GM23248 (cell line): ENCODE results near the gene RARG. TPM values are rescaled to one million over a fixed set of nuclear protein-coding genes. Genes with fewer than 3 reads are reported as not detected.

Experiments used
- DNase-seq: peaks from one replicate; pipeline ENCODE4 v3.0.0-alpha.2; 2015
- H2AFZ ChIP-seq: fragments of 200-600 bp; sonication (generic); 2 replicates; pipeline ENCODE4 v1.6.1; 2016; ENCODE audit warnings: antibody characterized with exemption
- H3F3A ChIP-seq: fragments of 200-600 bp; sonication (generic); 2 replicates; pipeline ENCODE4 v1.6.1; 2016; ENCODE audit warnings: mild to moderate bottlenecking, antibody characterized with exemption, mixed run types; ENCODE audit not compliant: insufficient read depth
- H3K27ac ChIP-seq: fragments of 200-600 bp; sonication (generic); 2 replicates; pipeline ENCODE4 v1.5.1; 2016; ENCODE audit warnings: mild to moderate bottlenecking
- H3K27me3 ChIP-seq: fragments of 200-600 bp; sonication (generic); replicated peaks from 2 replicates; pipeline ENCODE4 v1.6.1; 2016; ENCODE audit warnings: mild to moderate bottlenecking; ENCODE audit not compliant: insufficient read depth
- H3K36me3 ChIP-seq: fragments of 200-600 bp; sonication (generic); 2 replicates; pipeline ENCODE4 v1.6.1; 2016; ENCODE audit warnings: low read depth, mild to moderate bottlenecking
- H3K4me1 ChIP-seq: fragments of 200-600 bp; sonication (generic); 2 replicates; pipeline ENCODE4 v1.6.1; 2016; ENCODE audit warnings: mild to moderate bottlenecking; ENCODE audit not compliant: insufficient read depth
- H3K4me2 ChIP-seq: fragments of 200-600 bp; sonication (generic); one replicate; pipeline ENCODE4 v1.6.1; 2016; ENCODE audit warnings: mild to moderate bottlenecking; ENCODE audit not compliant: unreplicated experiment
- H3K4me3 ChIP-seq: fragments of 200-600 bp; sonication (generic); 2 replicates; pipeline ENCODE4 v1.5.1; 2016; ENCODE audit warnings: mild to moderate bottlenecking
- H3K79me2 ChIP-seq: fragments of 200-600 bp; sonication (generic); 2 replicates; pipeline ENCODE4 v1.6.1; 2016; ENCODE audit warnings: mild to moderate bottlenecking; ENCODE audit not compliant: insufficient read depth
- H3K9ac ChIP-seq: fragments of 200-600 bp; sonication (generic); 2 replicates; pipeline ENCODE4 v1.6.1; 2016; ENCODE audit warnings: mild to moderate bottlenecking
- H3K9me2 ChIP-seq: fragments of 200-600 bp; sonication (generic); 2 replicates; pipeline ENCODE4 v1.6.1; 2016; ENCODE audit warnings: mixed run types, mild to moderate bottlenecking, moderate library complexity; ENCODE audit not compliant: insufficient read depth
- H3K9me3 ChIP-seq: fragments of 200-600 bp; sonication (generic); one replicate; pipeline ENCODE4 v1.6.1; 2017; ENCODE audit warnings: low read depth
- H4K20me1 ChIP-seq: fragments of 200-600 bp; sonication (generic); 2 replicates; pipeline ENCODE4 v1.6.0; 2016; ENCODE audit not compliant: insufficient read depth
- EZH2 ChIP-seq: fragments of 200-600 bp; sonication (generic); IDR thresholded peaks from 2 replicates; pipeline ENCODE4 v1.6.1; 2018; ENCODE audit warnings: antibody characterized with exemption, mild to moderate bottlenecking; ENCODE audit not compliant: insufficient read depth, poor library complexity, severe bottlenecking
- EZH2phosphoT487 ChIP-seq: fragments of 200-600 bp; sonication (generic); IDR thresholded peaks from 2 replicates; pipeline ENCODE4 v1.6.1; 2018; ENCODE audit warnings: antibody characterized with exemption, moderate library complexity, mild to moderate bottlenecking, low read depth; ENCODE audit not compliant: insufficient read depth
- WGBS, 2 experiments: methylation state at CpG; one replicate each; pipeline ENCODE4 v1.1.6; 2015 to 2017; ENCODE audit warnings: low lambda C conversion rate in 2 of 2, low coverage in 1 of 2; ENCODE audit errors: missing lambda C conversion rate in 2 of 2; 5-methylcytosine and 5-hydroxymethylcytosine counted together
- in situ Hi-C: fragments of 300-500 bp; cut with MboI; formaldehyde crosslinking; loops from 2 replicates; pipeline ENCODE4 v1.15.0; 2020
- polyA plus RNA-seq: library from polyadenylated mRNA; unstranded; fragments of >200 nt; fragmentation: Nextera tagmentation; extraction: Ambion mirVana; gene quantifications from 2 replicates; pipeline ENCODE4 v1.2.1, GENCODE V29; 2016
- total RNA-seq: library from RNA; depleted of rRNA; stranded (reverse); fragments of >200 nt; shearing (Covaris generic); gene quantifications from 2 replicates; pipeline ENCODE4 v1.2.3, GENCODE V29; 2014

Gene RARG
- total and polyA plus RNA-seq, 2 experiments from 2014 or later = 75.3 to 116 TPM

DNA sequence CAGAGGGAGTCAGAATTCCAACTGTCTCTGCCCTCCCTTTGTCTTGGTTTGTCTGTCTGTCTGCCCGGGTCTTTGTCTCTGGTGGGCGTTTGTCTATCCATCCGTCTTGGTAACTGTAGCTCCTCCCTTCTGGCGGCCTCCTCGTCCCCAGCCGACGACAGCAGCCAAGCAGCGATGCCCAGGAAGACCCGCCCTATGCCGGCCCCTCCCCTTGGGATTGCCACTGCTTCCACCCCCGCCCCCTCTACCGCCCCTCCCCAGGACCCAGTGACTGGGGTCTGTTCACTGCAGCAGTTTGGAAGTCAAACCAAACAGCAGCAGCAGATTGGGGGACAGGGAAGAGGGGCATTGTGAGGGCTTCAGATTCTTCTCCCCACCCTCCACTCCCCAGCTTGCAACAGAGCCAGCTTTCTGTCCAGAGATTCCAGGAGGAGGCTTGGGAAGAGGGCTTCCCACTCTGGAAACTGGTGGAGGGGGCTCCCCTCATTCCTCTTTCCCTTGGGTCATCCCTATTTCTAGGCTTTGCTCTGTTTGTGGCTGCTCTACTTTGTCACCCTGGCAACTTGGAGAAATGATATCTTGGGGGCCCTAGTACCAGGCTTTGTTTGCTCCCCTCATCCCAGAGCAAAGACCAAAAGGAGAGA, 2.4 kb upstream of the RARG start:
- Histone ChIP-seq H3K9me2 (no peaks in the 10 kb centered on the region), H3K4me3 (peak overlapping the region; percentile 65), H3K79me2 (peaks cover 15% of the 10 kb centered on the region), H3K36me3 (no peaks in the 10 kb centered on the region), H3K4me2 (peak overlapping the region; percentile 77), H2AFZ (peak overlapping the region; percentile 55), H3K27ac (peak overlapping the region; percentile 70), H3K9ac (peak overlapping the region; percentile 6; the same call in 1 of the 2 replicates), H3K27me3 (no peaks in the 10 kb centered on the region), H3F3A (peaks cover 4% of the 10 kb centered on the region; the same call in 1 of the 2 replicates), H3K4me1 (peaks cover 27% of the 10 kb centered on the region), H3K9me3 (no peaks in the 10 kb centered on the region), H4K20me1 (no peaks in the 10 kb centered on the region)
- in situ Hi-C loops = no loop called here
- TF ChIP-seq EZH2 = no peak
- no peak for TF ChIP-seq EZH2phosphoT487
- DNase-seq = peak; percentile 31
- WGBS, 2 experiments = 5 to 6% methylated on average over 2 to 12 of the region's 12 CpGs

DNA sequence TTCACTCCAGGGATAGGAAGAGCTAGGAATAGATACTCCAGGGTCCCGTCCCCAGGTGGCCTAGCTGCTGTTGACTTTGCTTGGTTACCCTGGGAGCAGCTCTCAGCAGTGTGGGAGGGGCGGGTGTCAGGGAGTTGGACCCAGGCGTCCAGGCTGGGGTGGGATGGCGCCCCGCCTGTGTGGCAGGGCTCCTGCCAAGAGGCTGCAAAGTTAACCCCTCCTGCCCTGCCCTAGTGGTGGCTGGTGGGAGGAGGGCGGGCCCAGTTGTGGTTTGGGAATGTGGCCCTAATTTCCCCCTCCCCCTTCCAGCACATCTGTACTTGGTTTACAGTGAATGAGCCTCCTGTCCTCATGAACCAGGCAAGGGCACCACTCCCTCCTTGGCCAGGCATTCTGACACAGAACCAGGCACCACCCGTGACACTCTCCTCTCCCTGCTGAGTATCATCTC, 1.7 kb upstream of the RARG start:
- H2AFZ ChIP-seq = peak overlapping the region; percentile 55
- no peaks in the 10 kb centered on the region for H3K36me3 ChIP-seq
- H3K4me3 ChIP-seq = peak overlapping the region; percentile 65
- peaks cover 15% of the 10 kb centered on the region for H3K79me2 ChIP-seq
- H3K9me2 ChIP-seq = no peaks in the 10 kb centered on the region
- H3K27me3 ChIP-seq = no peaks in the 10 kb centered on the region
- H4K20me1 ChIP-seq = no peaks in the 10 kb centered on the region
- TF ChIP-seq EZH2phosphoT487 (no peak), EZH2 (no peak)
- H3K4me1 ChIP-seq = peaks cover 27% of the 10 kb centered on the region
- DNase-seq = peak; percentile 57
- peak overlapping the region; percentile 77 for H3K4me2 ChIP-seq
- H3K9me3 ChIP-seq = no peaks in the 10 kb centered on the region
- H3K27ac ChIP-seq = peak overlapping the region; percentile 70
- WGBS, 2 experiments = 6 to 7% methylated on average over 6 to 7 of the region's 7 CpGs
- in situ Hi-C loops = no loop called here
- peaks cover 4% of the 10 kb centered on the region; the same call in 1 of the 2 replicates for H3F3A ChIP-seq
- peak overlapping the region; percentile 69; the same call in 1 of the 2 replicates for H3K9ac ChIP-seq

DNA sequence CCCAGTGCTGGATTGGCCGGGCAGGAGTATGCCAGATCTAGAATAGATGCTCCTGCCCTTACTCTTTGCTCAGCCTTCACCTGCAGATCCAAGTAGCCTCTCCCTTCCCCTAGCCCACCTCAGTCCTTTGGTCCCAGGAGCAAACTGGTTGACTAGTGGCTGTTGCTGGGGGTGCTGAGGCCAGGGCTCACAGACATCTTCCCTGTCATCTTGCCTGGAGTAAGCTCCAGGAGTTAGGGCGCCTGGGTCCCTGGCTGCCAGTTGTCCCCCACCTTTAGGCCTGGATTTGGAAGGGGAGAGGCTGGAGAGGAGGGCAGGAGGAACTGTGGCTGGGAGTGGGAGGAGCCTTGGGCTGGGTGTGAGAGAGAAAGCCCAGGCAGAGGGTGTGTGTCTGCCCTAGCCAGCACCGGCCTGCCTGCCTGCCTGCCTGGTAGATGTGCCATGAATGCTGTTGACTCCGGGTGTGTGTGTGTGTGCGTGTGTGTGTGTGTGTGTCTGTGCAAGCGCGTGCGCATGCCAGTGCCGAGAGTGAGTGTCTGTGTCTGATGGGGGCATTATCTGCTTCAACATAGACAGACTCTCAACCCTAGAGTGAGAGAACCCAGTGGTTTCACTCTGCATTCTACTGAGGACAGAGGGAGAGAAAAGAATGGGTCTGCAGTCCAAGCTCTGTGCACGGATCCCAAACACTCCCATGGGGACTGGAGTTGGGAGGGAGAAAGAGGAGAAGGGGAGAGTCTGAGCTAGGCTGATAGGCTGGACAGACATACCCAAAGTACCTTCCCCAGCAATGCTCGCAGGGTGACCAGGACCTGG, 845 bp upstream of the RARG start:
- peak overlapping the region; percentile 77 for H3K4me2 ChIP-seq
- no peaks in the 10 kb centered on the region for H3K9me3 ChIP-seq
- H2AFZ ChIP-seq = peak overlapping the region; percentile 23
- H3K36me3 ChIP-seq = no peaks in the 10 kb centered on the region
- in situ Hi-C loops = no loop called here
- no peak for TF ChIP-seq EZH2
- no peak for TF ChIP-seq EZH2phosphoT487
- peak; percentile 78 for DNase-seq
- H3F3A ChIP-seq = peaks cover 4% of the 10 kb centered on the region; the same call in 1 of the 2 replicates
- H3K9ac ChIP-seq = peak overlapping the region; percentile 69
- H4K20me1 ChIP-seq = no peaks in the 10 kb centered on the region
- H3K4me1 ChIP-seq = peaks cover 27% of the 10 kb centered on the region
- 0 to 2% methylated on average over 11 of the region's 11 CpGs for WGBS, 2 experiments
- H3K4me3 ChIP-seq = peak overlapping the region; percentile 65
- H3K27ac ChIP-seq = peak overlapping the region; percentile 70
- no peaks in the 10 kb centered on the region for H3K27me3 ChIP-seq
- H3K79me2 ChIP-seq = peaks cover 15% of the 10 kb centered on the region
- H3K9me2 ChIP-seq = no peaks in the 10 kb centered on the region

DNA sequence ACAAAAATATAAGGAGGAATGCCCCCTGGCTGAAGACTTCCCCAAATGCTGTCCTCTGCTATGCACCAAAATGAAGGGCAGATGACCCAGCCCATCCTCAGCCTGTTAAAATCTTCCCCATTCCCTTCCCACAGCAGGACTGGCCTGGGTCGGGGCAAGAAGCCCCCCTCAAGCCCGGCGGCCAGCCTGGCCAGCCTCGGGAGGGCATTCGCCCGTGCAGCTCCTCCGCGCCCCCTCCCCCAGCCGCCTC, 413 bp downstream of the RARG start:
- no peak for TF ChIP-seq EZH2phosphoT487
- no peak for TF ChIP-seq EZH2
- Histone ChIP-seq H3K27me3 (no peaks in the 10 kb centered on the region), H3F3A (peaks cover 4% of the 10 kb centered on the region; the same call in 1 of the 2 replicates), H4K20me1 (no peaks in the 10 kb centered on the region), H3K4me3 (peak overlapping the region; percentile 74), H3K9me3 (no peaks in the 10 kb centered on the region), H3K9me2 (no peaks in the 10 kb centered on the region), H2AFZ (peak overlapping the region; percentile 35), H3K36me3 (no peaks in the 10 kb centered on the region), H3K27ac (peak overlapping the region; percentile 36), H3K79me2 (peaks cover 15% of the 10 kb centered on the region), H3K4me1 (peaks cover 27% of the 10 kb centered on the region), H3K4me2 (peak overlapping the region; percentile 75), H3K9ac (peak overlapping the region; percentile 77)
- in situ Hi-C loops = no loop called here
- DNase-seq = no peak
- 1% methylated on average over 9 of the region's 9 CpGs; no CpG with 5 or more reads in 1 of the 2 experiments for WGBS, 2 experiments
